ENCODE results near the gene CLEC18C.
"Not testable (repeated sequence)": the region's sequence is repeated elsewhere in the genome, so short reads cannot be mapped to it uniquely, and the experiment has no call there.

The CLEC18C gene

DNA sequence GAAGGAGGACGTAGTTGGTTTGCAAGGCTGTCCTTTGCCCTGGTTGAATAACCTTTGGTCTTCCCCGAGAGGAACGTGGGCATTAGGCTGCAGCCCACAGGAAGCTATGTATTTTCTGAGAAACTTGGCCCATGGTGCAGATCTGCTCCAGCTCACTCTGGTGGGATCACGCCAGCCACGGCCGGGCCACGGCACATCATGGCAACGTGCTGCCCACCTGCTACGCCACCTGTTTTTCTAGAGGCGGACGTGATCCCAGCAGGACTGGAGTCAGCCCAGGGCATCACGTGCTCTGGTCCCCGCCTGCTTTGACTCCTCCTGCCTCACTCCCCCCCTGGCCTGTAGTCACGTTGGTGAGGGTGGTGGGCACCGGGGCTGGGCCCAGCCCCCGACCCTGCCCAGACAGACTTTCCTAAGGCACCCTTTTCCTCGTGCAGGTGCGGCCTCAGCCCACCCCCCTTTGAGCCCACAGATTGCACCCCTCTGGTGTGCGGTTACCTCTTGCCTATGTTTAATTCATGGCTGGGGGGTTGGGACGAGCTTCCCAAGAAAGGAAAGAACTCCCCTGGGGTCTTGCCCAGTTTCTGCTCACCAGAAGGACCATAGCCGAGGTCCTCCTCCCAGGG is at the start of gene CLEC18C:
Gene CLEC18C (plus strand): TSS at position 576 of the 626 bp plus-strand sequence. CDS start 492 bp downstream, outside the sequence.
- DNase-seq = not testable (repeated sequence)

GRCh38 chr16:70123822-70124221 is 49.8 kb upstream of the CLEC18C start:
- DNase-seq = not testable (repeated sequence)

DNA sequence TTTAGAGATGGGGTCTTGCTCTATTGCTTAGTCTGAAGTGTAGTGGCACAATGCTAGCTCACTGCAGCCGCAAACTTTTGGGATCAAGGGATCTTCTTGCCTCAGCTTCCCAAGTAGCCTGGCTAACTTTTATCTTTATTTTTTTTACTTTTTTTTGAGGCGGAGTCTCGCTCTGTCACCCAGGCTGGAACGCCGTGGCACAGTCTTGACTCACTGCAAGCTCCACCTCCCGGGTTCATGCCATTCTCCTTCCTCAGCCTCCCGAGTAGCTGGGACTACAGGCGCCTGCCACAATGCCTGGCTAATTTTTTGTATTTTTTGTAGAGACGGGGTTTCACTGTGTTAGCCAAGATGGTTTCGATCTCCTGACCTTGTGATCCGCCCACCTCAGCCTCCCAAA is 47.4 kb upstream of the CLEC18C start:
- not testable (repeated sequence) for DNase-seq

GRCh38 chr16:70127706-70128105 is 45.9 kb upstream of the CLEC18C start:
- DNase-seq = not testable (repeated sequence)

DNA sequence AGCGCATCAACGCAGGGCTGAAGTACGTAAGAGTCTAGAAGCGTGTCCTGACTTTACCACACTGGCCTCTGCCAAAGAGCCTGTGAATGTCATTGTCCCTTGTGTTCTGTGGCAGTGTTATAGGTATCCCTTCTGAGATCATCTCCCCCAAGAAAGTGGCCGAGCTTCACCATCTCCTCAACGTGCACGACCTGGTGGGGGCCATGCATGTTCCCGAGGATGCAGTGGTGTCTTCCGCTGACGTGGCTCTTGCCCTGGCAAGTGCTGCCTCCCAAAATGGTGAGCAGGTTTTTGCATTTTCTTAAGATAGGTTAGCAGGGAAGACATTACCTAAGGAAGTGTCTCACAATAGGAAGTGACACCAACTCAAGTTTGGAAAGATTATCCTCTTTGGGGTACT is 44.7 kb upstream of the CLEC18C start:
- not testable (repeated sequence) for DNase-seq

- not testable (repeated sequence) for DNase-seq
Observed at GRCh38 chr16:70135796-70136195, 37.8 kb upstream of the CLEC18C start.

DNA sequence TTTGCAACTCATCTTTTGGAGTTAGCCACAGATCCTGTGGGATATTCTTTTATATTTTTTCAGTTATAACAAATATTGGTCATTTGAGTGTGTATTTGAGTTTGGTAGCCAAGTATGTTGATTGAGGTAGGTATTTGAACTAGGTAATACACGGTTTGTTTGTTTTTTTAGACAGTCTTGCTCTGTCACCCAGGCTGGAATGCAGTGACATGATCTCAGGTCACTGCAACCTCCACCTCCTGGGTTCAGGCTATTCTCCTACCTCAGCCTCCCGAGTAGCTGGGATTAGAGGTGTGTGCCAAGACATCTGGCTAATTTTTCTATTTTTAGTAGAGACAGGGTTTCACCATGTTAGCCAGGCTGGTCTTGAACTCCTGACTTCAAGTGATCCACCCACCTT is 37.0 kb upstream of the CLEC18C start:
- DNase-seq = not testable (repeated sequence)

- not testable (repeated sequence) for DNase-seq
Observed at GRCh38 chr16:70142739-70143138, 30.8 kb upstream of the CLEC18C start.

GRCh38 chr16:70143231-70143895 is 30.2 kb upstream of the CLEC18C start:
- DNase-seq = not testable (repeated sequence)

GRCh38 chr16:70147853-70148252 is 25.7 kb upstream of the CLEC18C start:
- DNase-seq = not testable (repeated sequence)

GRCh38 chr16:70148453-70148852 is 25.1 kb upstream of the CLEC18C start:
- DNase-seq = not testable (repeated sequence)

GRCh38 chr16:70149296-70149695 is 24.3 kb upstream of the CLEC18C start:
- not testable (repeated sequence) for DNase-seq

- DNase-seq = peak; percentile 78 to 81
Observed at GRCh38 chr16:70151391-70151790, 22.2 kb upstream of the CLEC18C start.

DNA sequence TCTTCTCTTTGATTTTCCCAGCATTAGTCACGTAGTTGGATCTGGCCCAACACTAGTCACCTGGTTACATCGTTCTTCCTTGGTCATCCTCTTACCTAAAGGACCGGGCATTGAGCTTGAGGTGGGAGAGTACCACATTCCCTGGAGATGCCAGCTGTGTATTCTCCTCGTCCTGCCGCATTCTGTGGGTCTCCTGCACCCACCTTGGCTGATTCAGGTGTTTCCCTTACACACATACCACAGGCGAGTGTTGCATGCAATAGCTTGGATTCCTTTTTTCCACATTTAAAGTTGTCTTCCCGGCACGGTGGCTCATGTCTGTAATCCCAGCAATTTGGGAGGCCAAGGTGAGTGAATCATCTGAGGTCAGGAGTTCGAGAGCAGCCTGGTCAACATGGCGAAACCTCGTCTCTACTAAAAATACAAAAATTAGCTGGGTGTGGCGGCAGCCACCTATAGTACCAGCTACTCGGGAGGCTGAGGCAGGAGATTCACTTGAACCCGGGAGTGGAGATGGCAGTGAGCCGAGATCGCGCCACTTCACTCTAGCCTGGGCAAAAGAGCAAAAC is 21.6 kb upstream of the CLEC18C start:
- no peak for DNase-seq

GRCh38 chr16:70152578-70153302 is 20.8 kb upstream of the CLEC18C start:
- DNase-seq = no peak

GRCh38 chr16:70154736-70155135 is 18.9 kb upstream of the CLEC18C start:
- DNase-seq = not testable (repeated sequence)

DNA sequence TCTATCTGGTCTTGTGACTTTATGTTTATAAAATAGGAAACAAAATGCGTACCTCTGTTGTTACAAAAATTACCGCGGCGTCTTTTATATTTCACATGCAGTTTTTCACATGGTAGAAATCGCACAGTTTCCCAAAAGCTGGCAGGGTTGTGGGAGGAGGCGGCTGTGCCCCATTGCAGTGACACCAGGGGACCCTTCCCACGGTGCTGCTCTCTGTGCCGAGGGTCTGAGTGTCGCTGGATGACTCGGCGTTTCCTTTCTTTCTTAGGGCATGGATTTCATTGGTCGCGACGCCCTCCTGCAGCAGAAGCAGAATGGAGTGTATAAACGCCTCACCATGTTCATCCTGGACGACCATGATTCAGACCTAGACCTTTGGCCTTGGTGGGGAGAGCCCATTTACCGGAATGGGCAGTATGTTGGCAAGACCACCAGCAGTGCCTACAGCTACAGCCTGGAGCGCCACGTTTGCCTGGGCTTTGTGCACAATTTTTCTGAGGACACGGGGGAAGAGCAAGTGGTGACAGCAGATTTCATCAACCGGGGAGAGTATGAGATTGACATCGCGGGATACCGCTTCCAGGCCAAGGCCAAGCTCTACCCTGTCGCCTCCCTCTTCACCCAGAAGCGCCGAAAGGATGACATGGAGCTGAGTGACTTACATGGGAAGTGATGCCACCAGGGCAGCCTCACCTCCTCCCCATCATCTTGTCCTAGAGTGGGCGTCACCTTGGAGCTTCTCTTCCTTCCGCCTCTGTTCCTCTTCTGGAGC is 17.2 kb upstream of the CLEC18C start:
- no peak for DNase-seq

DNA sequence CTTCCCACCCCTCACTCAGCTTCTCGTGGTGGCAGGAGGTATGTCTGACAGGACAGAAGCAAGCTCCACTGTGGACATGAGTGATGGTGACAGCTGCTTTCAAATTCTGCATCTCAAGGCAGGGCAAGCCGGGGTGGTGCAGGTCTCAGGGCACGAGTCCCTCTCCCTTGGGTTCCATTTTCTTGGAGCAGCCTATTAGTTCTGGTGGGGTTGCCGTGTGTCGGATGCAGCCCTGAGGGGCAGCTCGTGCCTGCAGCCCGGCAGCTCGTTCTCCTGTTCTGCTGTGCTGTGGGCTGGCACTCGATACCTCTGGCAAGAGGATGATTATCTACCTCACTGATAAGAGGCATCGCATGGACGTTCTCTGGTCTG is 16.5 kb upstream of the CLEC18C start:
- DNase-seq = no peak

DNA sequence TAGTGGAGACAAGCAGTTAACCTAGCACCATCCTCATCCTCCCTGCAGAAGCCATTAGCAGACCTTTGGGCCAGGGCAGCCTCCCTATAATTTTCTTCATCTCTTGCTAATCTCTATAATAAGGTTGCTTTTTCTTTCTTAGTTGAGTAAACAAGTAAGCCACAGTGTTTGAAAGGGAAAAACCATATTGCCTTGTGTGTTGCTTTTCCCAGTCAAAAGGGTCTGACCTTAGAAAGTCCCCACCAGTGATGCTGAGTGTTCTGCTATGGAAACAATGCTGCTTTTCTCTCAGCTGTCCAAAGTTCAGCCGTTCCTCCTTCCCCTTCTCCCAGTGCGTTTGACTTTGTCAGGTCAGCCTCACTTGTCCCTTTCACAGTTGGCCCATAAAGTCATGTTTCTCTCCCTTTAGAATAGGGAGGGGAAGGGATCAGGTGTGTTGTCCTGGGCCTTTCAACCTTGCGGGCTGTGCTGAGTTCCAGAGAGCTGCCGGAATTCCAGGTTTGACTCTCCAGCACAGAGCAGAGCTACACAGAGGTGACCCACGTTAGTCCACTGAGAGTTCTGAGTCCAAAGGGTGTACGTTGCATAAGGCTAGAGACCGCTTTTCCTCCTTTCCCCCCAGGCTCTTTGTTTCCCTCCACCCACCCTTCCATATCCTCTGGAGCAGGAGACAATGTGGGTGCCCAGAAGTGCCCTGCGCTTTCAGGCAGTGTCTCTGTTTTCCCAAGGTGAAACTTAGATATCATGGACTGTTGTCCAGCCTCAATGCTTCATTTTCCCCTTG is 15.9 kb upstream of the CLEC18C start:
- no peak for DNase-seq

DNA sequence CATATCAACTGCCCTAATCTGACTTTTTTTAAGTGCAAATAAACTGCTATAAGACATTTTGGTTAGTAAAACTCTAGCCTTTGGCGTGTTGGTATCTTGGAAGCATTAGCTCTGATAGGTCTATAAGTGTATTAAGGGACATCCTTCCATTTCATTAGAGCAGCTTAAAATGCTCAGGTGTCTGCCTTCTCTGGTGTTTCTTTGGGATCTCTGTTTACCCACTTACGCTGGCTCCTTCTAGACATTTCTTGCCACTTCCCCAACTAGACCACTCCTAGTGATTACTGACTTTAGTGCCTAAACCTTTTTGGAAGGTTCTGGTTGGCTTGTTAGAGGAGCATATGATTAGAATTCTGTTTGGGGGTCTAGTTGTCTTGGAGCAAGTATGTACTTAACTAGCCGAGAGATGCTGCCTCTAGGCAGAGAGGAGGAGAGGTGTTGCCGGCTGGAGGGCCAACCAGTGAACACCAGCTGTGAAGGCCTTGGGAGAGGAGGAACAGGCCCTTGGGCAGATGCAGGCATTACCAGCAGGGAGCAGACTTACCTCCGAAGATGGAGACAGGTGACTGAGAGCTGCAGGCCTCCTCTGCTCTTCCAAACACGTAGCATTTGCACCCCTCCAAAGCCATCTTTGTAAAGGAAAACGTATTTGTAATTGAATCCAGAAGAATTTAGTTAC is 15.2 kb upstream of the CLEC18C start:
- DNase-seq = no peak
